GM11168 (cell line): ENCODE measurements around the gene GRAP2.

ENCODE experiments used
- in situ Hi-C: fragments of 300-500 bp; cut with MboI; formaldehyde crosslinking; loops from one replicate; pipeline ENCODE4 v1.12.0; 2022; ENCODE audit warnings: low sequenced_read_pairs; ENCODE audit not compliant: unreplicated experiment

GRAP2 gene

GRCh38 chr22:39920134-39920743 lies 19.4 kb downstream of the GRAP2 start:
- in situ Hi-C loops = loop anchor here (10.0 kb wide), 1 partner anchor 95 kb away; no protein-coding TSS in a partner anchor

- in situ Hi-C loops = loop anchor here (10.0 kb wide), 1 partner anchor 91 kb away; no protein-coding TSS in a partner anchor
These were observed 22.8 kb downstream of the GRAP2 start for GRCh38 chr22:39923696-39924095.

DNA sequence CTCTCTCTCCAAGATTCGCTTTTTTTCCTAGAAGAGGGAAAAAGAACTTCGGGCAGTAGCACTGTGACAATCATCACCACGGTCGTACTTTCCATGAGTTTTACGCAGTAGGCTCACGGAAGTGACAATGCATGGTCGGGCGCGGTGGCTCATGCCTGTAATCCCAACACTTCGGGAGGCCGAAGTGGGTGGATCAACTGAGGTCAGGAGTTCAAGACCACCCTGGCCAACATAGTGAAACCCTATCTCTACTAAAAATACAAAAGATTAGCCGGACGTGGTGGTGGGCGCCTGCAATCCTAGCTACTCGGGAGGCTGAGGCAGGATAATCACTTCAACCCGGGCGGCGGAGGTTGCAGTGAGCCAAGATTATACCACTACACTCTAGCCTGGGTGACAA lies 23.4 kb downstream of the GRAP2 start:
- in situ Hi-C loops = loop anchor here (10.0 kb wide), 1 partner anchor 91 kb away; no protein-coding TSS in a partner anchor

DNA sequence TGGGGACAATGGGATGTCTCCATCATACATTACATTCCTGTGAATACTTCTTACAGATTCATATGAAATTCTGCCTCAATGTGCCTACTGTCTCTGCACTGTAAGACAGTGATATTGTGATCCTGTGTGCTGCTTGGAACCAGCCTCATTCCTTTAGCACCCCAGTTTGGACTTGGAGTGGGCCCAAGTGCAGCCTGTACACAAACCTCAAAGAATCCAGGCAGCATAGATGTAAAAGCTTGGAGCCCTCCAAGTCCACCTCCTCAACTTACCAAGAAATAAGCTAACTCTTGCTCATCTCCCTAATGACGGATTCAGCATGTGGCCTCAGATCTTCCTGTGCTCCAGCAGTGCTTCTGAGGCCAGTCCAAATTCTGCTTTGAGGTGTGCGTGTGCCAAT lies 24.4 kb downstream of the GRAP2 start:
- in situ Hi-C loops = loop anchor here (10.0 kb wide), 1 partner anchor 90 kb away; no protein-coding TSS in a partner anchor

- in situ Hi-C loops = loop anchor here (10.0 kb wide), 1 partner anchor 89 kb away; no protein-coding TSS in a partner anchor
These were observed 25.2 kb downstream of the GRAP2 start for GRCh38 chr22:39925909-39926679.

DNA sequence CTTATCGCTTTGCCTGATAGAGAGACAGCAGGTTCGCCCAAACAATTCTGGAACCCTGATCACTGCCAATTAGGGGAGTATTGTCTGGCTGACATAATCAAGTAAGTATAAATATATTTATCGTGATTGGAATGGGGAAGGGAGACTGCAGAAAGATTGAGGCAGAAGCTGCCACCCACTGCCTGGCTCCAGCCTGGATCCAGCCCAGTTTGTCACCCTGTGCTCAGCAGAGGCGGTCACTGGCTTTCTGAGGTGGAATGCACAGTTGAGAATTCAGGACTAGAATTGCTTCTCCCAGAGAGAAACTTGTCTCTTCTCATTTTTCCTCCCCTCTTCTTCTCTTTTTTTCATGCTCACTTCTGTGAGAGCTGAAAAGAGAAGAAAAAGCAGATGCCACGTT lies 25.9 kb downstream of the GRAP2 start:
- in situ Hi-C loops = loop anchor here (10.0 kb wide), 1 partner anchor 88 kb away; no protein-coding TSS in a partner anchor

DNA sequence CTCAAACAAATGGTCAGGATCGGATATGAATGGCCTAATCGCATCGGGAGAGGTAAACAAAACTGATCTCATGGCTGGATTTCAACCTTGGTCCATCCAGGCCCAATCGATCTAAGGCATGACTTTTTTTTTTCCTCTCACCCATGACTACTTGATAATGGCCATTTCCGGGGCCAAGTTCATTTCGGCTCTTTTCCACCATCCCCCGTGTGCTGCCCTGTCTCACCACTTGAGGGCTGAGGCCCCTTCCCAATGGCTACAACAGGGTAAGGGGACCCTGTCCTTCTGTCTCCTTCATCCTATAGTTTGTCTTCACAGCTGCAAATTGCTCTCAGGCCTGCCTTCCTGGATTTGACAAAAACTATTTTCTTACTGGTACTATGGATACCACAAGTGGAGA lies 26.7 kb downstream of the GRAP2 start:
- in situ Hi-C loops = loop anchor here (10.0 kb wide), 1 partner anchor 87 kb away; no protein-coding TSS in a partner anchor

DNA sequence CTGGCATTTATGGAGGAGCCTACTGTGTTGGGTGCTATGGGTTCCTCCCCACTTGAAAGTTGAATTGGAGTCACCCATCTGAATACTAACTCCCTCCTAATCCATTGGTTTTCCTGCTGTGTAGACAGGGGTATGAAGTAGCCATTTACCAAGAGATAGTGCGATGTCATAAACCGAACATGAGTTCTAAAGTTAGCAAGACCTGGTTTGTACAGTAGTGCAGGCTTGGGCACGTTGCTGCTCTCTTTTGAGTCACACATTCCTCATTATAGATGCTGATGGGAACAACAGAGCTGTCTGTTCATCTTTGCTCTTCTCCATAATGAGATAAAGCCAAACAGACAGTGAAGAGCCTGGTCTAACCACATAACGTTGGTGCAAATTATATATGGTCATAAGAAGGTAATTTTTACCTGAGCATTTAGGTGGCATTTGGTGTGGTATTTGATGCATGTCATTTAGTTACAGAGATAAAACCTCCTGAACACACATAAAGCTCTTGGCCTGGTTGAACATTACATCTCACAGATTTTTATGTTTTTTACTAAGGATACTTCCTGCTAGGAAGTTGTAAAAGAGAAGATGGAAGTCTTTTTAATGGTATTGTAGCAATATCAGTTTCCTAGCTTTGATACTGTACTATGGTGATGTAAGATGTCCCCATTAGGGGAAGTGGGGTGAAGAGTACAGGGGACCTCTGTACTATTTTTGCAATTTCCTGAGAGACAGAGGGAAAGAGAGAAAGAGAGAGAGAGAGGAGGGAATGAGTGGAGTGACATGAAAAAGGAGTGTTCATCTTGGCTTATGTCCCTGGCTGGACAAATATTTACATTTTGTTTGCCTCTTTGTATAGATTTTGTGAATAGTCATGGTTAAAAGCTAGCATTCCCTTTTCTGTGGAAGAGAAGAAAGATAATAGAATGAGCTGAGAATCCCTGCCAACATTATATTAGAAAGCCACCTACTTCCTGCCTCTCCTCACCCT lies 27.9 kb downstream of the GRAP2 start:
- in situ Hi-C loops = loop anchor here (10.0 kb wide), 1 partner anchor 86 kb away; no protein-coding TSS in a partner anchor

- in situ Hi-C loops = no loop called here
These were observed 30.4 kb downstream of the GRAP2 start for GRCh38 chr22:39931251-39931650.

DNA sequence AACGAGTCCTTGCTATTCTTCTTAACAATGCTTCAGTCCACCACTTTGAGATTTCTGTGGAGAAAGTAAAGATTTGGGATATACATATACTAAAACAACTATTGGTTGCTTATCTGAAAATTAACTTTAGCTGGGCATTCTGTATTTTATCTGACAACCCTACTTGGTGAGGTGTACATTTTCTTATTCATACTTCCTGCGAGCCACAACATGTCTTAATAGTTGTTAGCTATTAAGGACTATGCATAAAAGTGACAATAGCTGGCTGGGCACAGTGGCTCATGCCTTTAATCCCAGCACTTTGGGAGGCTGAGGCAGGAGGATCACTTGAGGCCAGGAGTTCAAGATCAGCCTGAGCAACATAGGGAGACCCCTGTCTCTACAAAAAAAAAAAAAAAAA lies 31.3 kb downstream of the GRAP2 start:
- in situ Hi-C loops = no loop called here

DNA sequence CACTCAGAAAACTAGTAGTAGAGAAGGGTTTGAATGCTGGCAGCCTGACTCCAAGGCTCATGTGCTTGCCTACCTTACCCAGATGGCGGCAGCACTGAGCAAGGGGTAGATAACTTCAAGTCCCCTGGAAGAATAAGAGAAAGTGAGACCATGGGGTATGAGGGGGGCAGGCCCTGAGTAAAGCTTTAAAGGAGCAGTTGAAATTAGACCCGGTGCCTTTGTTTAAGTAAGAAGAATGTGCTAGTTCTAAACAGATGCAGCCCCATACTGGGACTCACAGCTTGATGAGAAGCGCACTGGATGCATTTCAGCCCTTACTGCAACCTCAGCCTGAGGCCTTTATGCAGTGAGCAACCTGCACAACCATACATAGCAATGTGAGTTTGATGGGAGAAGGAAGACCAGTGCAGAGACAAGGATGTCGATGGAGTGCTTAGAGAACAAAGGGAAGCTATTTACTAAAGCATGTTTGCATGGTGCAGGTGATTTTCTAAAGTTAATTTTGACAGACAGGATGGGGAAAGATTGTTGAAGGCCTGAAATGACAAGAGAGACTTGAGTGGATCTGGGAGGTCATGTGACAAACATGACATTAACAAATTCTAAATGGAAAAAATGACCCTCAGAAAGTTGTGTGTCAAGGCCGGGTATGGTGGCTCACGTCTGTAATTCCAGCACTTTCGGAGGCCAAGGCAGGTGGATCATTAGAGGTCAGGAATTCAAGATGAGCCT lies 32.2 kb downstream of the GRAP2 start:
- in situ Hi-C loops = no loop called here

DNA sequence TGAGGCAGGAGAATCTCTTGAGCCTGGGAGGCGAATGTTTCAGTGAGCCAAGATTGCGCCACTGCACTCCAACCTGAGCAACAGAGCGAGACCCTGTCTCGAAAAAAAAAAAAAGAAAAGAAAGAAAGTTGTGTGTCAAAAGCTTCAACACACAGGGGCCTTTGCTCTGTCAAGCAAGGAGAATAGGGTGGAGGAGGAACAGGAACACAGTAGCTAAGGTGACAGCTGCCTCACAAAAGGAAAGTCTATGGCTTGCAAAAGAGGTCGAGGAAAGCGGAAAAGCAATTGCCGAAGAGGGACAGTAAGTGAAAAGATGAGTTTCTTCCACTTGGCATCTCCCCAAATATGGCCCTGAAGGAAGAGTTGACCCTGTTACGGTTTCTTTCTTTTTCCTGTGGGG lies 32.9 kb downstream of the GRAP2 start:
- in situ Hi-C loops = no loop called here

DNA sequence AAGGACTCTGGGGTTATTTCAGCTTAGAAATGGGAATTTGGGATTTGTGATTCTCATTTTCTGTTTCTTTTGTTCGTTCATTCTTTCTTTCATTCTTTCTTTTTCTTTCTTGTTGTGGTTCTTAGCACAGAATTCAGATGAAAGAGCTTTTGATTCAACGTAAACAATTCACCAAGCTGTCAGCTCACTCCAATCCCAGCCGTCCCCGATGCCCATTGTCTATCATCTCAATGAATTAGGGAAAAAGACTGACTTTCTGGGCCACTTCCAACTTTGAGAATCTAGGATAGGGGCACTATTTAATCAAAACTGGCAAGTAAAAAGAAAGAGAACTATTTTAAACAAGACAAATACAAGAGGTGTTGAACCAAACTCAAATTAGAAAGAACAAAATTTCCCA lies 34.2 kb downstream of the GRAP2 start:
- in situ Hi-C loops = no loop called here

GRCh38 chr22:39935612-39936011 lies 34.7 kb downstream of the GRAP2 start:
- in situ Hi-C loops = no loop called here

DNA sequence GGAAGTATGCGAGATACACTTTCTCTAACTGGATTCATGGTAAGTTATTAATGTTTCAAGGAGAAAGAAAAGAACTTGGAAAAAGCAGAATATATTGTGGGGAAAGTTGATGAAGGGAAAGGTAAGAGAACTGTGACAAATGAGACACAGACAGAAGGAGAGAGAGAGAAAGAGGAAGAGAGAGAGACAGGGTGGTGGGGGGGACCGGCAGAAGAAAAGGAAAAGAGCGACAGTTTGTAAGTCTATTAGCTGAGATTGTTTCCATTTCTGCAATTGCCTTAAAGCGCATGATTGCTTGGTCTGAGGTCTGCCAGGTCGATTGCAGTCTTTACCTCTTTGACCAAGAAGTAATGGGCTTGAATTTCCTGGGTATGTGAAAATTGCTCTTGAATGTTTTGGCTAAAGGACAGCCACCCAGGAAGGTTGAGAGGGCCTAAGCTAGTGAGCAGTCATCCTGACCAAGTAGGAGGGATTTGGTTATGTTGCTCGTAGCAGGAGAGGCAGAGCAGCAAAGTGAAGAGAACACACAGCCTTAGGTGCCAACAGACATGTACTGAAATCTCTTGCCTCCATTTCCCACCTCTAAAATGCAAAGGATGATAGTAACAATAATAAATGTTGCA lies 35.8 kb downstream of the GRAP2 start:
- in situ Hi-C loops = no loop called here

DNA sequence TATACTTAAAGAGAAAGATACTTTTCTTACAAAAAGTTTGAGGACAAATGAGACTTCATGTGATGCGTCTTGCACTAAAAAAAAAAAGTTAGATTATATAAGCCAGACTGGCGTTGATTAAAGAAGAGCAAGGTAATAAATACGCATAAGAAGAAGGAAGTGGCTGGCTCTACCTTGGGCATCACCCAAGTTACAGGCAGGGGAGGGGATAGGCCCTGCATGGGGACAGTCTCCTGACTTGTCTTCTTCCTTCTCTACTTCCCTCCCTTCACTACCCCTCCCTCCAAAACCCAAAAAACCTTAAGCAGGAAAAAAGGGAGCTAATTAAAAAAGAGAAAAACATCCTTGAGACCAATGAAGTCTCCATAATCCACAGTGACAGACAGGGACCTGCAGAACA lies 37.0 kb downstream of the GRAP2 start:
- in situ Hi-C loops = no loop called here

GRCh38 chr22:39938509-39939111 lies 37.7 kb downstream of the GRAP2 start:
- in situ Hi-C loops = no loop called here

- in situ Hi-C loops = no loop called here
These were observed 38.9 kb downstream of the GRAP2 start for GRCh38 chr22:39939830-39940229.
